Endodermal cell (in vitro differentiated cells): ENCODE results near the gene ATXN1. TPM values are rescaled to one million over a fixed set of nuclear protein-coding genes. Genes with fewer than 3 reads are reported as not detected.

Experiments used
- DNase-seq: peaks from one replicate; pipeline ENCODE4 v3.0.0-alpha.2; 2017
- H3K27ac ChIP-seq: 2 replicates; pipeline ENCODE4 v1.5.1; 2013; ENCODE audit warnings: mild to moderate bottlenecking, low read depth, low read length, moderate library complexity
- H3K27me3 ChIP-seq: 2 replicates; pipeline ENCODE4 v1.6.1; 2013; ENCODE audit warnings: mild to moderate bottlenecking, low read length, moderate library complexity; ENCODE audit not compliant: insufficient read depth, control insufficient read depth, poor library complexity, severe bottlenecking
- H3K36me3 ChIP-seq: 2 replicates; pipeline ENCODE4 v1.7.0; 2013; ENCODE audit warnings: mild to moderate bottlenecking, low read length, moderate library complexity; ENCODE audit not compliant: control insufficient read depth, insufficient read depth
- H3K4me1 ChIP-seq: one replicate; pipeline ENCODE4 v1.7.0; 2013; ENCODE audit warnings: low read length; ENCODE audit not compliant: control insufficient read depth, insufficient read depth
- H3K4me3 ChIP-seq: 2 replicates; pipeline ENCODE4 v1.5.1; 2013; ENCODE audit warnings: mild to moderate bottlenecking, low read length, moderate library complexity
- H3K9ac ChIP-seq: 2 replicates; pipeline ENCODE4 v1.6.1; 2013; ENCODE audit warnings: mild to moderate bottlenecking, low read length, moderate library complexity; ENCODE audit not compliant: poor library complexity, severe bottlenecking; ENCODE audit errors: extremely low read depth
- H3K9me3 ChIP-seq: 2 replicates; pipeline ENCODE4 v1.6.1; 2013; ENCODE audit warnings: mild to moderate bottlenecking, low read length, moderate library complexity; ENCODE audit not compliant: control insufficient read depth
- H3K27ac Mint-ChIP-seq: 2 replicates; pipeline ENCODE4 v1.8.0; 2020; ENCODE audit warnings: mixed read lengths
- H3K27me3 Mint-ChIP-seq: 2 replicates; pipeline ENCODE4 v1.8.0; 2021; ENCODE audit warnings: mild to moderate bottlenecking, mixed read lengths; ENCODE audit not compliant: insufficient read depth
- H3K36me3 Mint-ChIP-seq: 2 replicates; pipeline ENCODE4 v1.8.0; 2020; ENCODE audit warnings: low read depth, mixed read lengths
- H3K4me1 Mint-ChIP-seq: 2 replicates; pipeline ENCODE4 v1.8.0; 2020; ENCODE audit warnings: mixed read lengths
- H3K4me3 Mint-ChIP-seq: 2 replicates; pipeline ENCODE4 v1.8.0; 2020; ENCODE audit warnings: mild to moderate bottlenecking, moderate library complexity, mixed read lengths
- H3K9me3 Mint-ChIP-seq: 2 replicates; pipeline ENCODE4 v1.8.0; 2020; ENCODE audit warnings: mild to moderate bottlenecking, mixed read lengths
- CTCF ChIP-seq: fragments of 200-600 bp; sonication (generic); conservative IDR thresholded peaks from 2 replicates; pipeline ENCODE4 v1.5.0; 2021; ENCODE audit warnings: antibody characterized with exemption, mild to moderate bottlenecking
- WGBS, 2 experiments: methylation state at CpG; one replicate each; pipeline versions ENCODE4 v1.1.5 to v1.1.7; 2013; ENCODE audit warnings: missing lambda C conversion rate in 2 of 2, mixed read lengths in 1 of 2; ENCODE audit not compliant: insufficient coverage in 1 of 2, insufficient read length in 1 of 2; 5-methylcytosine and 5-hydroxymethylcytosine counted together
- total RNA-seq, 2 donors: library from RNA; stranded (reverse); fragmentation: NEBNext Ultra II Directional in 1 of 2; extraction: Animal tissue kit (Norgen Biotek cat#: 25700) in 1 of 2; gene quantifications; 2 replicates in 1 of 2; 3 replicates in 1 of 2; pipeline ENCODE4 v1.2.1, GENCODE V29; 2021

The ATXN1 gene
- total RNA-seq, 2 donors from 2014 or later = 10.4 to 15.9 TPM

- Histone ChIP-seq H3K4me3 (no peak overlapping the region), H3K27me3 (no peaks in the 10 kb centered on the region), H3K9ac (no peak overlapping the region), H3K27ac (no peak overlapping the region), H3K9me3 (no peaks in the 10 kb centered on the region), H3K4me1 (no peaks in the 10 kb centered on the region), H3K36me3 (no peaks in the 10 kb centered on the region)
- DNase-seq = no peak
- no peaks in the 10 kb centered on the region for H3K4me1 Mint-ChIP-seq
- no peaks in the 10 kb centered on the region for H3K9me3 Mint-ChIP-seq
- no peaks in the 10 kb centered on the region for H3K36me3 Mint-ChIP-seq
- no peak overlapping the region for H3K4me3 Mint-ChIP-seq
- no peak overlapping the region for H3K27ac Mint-ChIP-seq
- TF ChIP-seq CTCF = no peak
- no peaks in the 10 kb centered on the region for H3K27me3 Mint-ChIP-seq
- 79 to 82% methylated on average over 7 to 8 of the region's 8 CpGs for WGBS, 2 experiments
Observed at GRCh38 chr6:16361861-16362260, 399.4 kb downstream of the ATXN1 start.

DNA sequence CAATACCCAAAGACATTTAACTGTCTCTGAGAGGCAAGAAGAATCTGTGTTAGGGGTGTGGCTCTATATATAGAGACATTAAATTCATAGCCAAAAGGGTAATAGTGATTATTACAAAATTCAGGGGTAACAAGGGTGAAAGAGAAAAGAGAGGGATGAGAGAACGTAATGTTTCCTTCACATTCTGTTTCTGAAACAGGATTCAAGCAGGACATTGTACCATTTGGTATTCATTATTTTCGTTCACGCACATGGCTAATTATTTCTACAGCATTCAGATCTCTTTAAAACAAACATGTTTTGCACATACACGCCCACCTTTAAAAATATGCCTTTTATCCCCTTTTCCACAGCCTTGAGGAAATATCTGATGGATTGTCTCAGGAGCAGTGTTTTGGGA lies 400.1 kb downstream of the ATXN1 start:
- no peak overlapping the region for H3K27ac Mint-ChIP-seq
- no peaks in the 10 kb centered on the region for H3K4me1 Mint-ChIP-seq
- Histone ChIP-seq H3K4me1 (no peaks in the 10 kb centered on the region), H3K27me3 (no peaks in the 10 kb centered on the region), H3K36me3 (no peaks in the 10 kb centered on the region), H3K9me3 (no peaks in the 10 kb centered on the region), H3K9ac (no peak overlapping the region), H3K27ac (no peak overlapping the region), H3K4me3 (no peak overlapping the region)
- 95 to 97% methylated on average over 3 to 4 of the region's 4 CpGs for WGBS, 2 experiments
- H3K9me3 Mint-ChIP-seq = no peaks in the 10 kb centered on the region
- DNase-seq = no peak
- no peaks in the 10 kb centered on the region for H3K27me3 Mint-ChIP-seq
- TF ChIP-seq CTCF = no peak
- H3K36me3 Mint-ChIP-seq = no peaks in the 10 kb centered on the region
- H3K4me3 Mint-ChIP-seq = no peak overlapping the region

DNA sequence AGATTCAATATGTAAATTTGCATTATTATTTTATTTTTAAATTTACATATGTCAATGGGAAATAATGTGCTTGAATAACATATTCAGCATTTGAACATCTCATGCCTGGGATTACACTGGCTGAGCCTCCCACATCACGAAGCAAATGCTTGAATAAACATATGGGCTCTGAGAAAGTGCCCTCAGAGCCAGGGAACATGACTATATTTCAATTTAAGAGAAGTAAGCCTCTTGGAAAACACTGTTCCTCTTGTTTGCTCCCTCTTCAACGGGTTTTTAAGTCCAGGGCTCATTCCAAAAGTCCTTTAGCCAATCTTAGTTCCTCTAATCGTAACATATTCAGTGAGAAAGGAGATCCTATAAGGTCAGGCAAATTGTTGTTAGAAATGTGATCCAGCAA lies 400.9 kb downstream of the ATXN1 start:
- no peaks in the 10 kb centered on the region for H3K27me3 Mint-ChIP-seq
- no peak overlapping the region for H3K27ac ChIP-seq
- no peak for TF ChIP-seq CTCF

More for the DNA sequence above, 400.9 kb downstream of the ATXN1 start:
- DNase-seq = no peak
- Histone ChIP-seq H3K4me1 (no peaks in the 10 kb centered on the region), H3K27me3 (no peaks in the 10 kb centered on the region), H3K9me3 (no peaks in the 10 kb centered on the region), H3K9ac (no peak overlapping the region), H3K4me3 (no peak overlapping the region), H3K36me3 (no peaks in the 10 kb centered on the region)
- H3K4me3 Mint-ChIP-seq = no peak overlapping the region
- peaks cover 4% of the 10 kb centered on the region for H3K4me1 Mint-ChIP-seq
- no peaks in the 10 kb centered on the region for H3K9me3 Mint-ChIP-seq
- no peak overlapping the region for H3K27ac Mint-ChIP-seq
- 78 to 90% methylated on average over 3 of the region's 3 CpGs for WGBS, 2 experiments
- no peaks in the 10 kb centered on the region for H3K36me3 Mint-ChIP-seq
